Measurements from ENCODE around the gene FAM3A. TPM values are rescaled to one million over a fixed set of nuclear protein-coding genes. Genes with fewer than 3 reads are reported as not detected.
"Not testable (repeated sequence)": the region's sequence is repeated elsewhere in the genome, so short reads cannot be mapped to it uniquely, and the experiment has no call there.

The FAM3A gene, protein sequence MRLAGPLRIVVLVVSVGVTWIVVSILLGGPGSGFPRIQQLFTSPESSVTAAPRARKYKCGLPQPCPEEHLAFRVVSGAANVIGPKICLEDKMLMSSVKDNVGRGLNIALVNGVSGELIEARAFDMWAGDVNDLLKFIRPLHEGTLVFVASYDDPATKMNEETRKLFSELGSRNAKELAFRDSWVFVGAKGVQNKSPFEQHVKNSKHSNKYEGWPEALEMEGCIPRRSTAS
- polyA plus RNA-seq = 23.6 TPM

DNA sequence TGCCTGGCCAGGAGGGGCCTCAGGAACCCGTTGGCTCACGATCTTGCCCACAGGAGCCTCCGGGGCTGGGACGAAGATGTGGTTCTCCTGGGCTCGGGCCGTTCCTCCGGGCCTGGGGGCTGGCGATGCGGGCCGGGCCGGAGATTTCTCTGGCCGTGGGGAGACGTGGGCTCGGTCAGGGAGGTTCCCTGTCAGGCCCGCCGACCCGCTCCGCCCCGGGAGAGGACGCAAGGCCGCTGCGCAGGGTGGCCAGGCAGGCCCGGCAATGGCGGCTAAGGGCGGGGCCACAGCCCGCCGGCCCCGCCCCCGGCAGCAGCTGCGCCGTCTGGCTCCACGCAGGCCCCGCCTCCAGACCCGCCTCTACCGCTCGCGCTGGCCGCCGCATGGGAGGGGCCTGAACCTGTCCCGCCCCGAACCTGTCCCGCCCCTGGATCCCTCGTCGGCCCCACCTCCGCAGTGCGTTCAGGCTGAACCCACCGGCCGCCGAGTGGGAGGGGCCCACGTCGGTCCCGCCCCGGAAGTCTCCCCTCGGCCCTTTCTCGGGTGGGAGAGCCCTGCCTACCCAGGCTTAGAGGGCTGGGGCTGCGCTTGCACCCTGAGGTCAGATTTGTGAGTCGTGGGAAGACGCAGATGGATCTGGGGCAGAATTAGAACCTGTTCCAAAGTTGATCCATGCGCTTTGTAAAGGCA is at the start of gene FAM3A:
FAM3A (minus strand) TSS at position 267 of the 690 bp plus-strand sequence. CDS start 460 bp downstream, outside the sequence.
- H3K27me3 Mint-ChIP-seq = no peaks in the 10 kb centered on the region
- peaks cover 4 to 10% (median 6%) of the 10 kb centered on the region in 3 donors for H3K4me1 Mint-ChIP-seq

DNA sequence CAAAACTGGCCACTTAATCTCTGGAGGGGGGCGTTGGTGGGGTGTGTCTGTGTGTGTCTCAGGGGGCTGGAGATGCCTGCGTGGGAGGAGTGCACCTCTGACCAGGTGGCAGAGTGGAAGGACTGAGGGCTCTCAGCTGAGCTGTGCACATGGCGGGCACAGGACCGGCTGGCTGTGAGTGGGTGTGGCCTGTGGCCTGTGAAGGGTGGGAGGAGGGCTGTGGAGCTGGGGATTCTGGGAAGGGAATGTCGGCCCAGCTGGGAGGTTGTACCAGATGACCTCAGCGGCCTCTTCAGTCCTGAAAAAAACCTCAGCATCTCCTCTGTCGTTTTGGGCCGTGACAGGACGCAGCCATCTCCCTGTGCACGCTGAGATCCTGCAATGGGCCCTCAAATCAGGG is 46.3 kb upstream of the FAM3A start:
- H3K27me3 Mint-ChIP-seq, H3K36me3 Mint-ChIP-seq, H3K9me3 Mint-ChIP-seq, H3K4me3 Mint-ChIP-seq, H3K4me1 Mint-ChIP-seq, H3K27ac Mint-ChIP-seq: not testable (repeated sequence)

More for the DNA sequence above, at the start of gene FAM3A:
- no peaks in the 10 kb centered on the region for H3K36me3 Mint-ChIP-seq
- H3K4me3 Mint-ChIP-seq = peak within 1 kb of the TSS; percentile 84 to 94 (median 94)
- peak within 1 kb of the TSS; percentile 87 to 91 (median 90) for H3K27ac Mint-ChIP-seq
- peaks cover 0 to 2% (median 0%) of the 10 kb centered on the region in 3 donors for H3K9me3 Mint-ChIP-seq

DNA sequence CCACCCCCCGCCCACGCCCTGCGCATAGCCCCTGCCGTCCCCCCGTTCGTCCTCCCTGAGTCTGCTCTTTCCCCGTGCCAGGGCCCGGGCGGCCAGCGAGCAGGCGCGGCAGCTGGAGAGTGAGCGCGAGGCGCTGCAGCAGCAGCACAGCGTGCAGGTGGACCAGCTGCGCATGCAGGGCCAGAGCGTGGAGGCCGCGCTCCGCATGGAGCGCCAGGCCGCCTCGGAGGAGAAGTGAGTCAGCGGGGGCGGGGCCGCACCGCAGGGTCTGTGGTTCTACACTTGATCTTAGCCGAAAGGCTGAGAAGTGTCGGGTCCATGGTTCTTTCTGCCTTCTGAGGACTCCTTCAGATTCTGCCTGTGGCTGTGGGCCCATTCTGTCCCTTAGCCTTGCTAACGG is 44.3 kb upstream of the FAM3A start:
- not testable (repeated sequence) for H3K4me3 Mint-ChIP-seq, H3K27me3 Mint-ChIP-seq, H3K9me3 Mint-ChIP-seq, H3K36me3 Mint-ChIP-seq, H3K4me1 Mint-ChIP-seq, H3K27ac Mint-ChIP-seq

GRCh38 chrX:154558896-154559295 is 42.9 kb upstream of the FAM3A start:
- H3K27me3 Mint-ChIP-seq, H3K36me3 Mint-ChIP-seq, H3K4me1 Mint-ChIP-seq, H3K4me3 Mint-ChIP-seq, H3K27ac Mint-ChIP-seq, H3K9me3 Mint-ChIP-seq: not testable (repeated sequence)

GRCh38 chrX:154558060-154558690 is 42.1 kb upstream of the FAM3A start:
- H3K27me3 Mint-ChIP-seq, H3K27ac Mint-ChIP-seq, H3K9me3 Mint-ChIP-seq, H3K4me1 Mint-ChIP-seq, H3K36me3 Mint-ChIP-seq, H3K4me3 Mint-ChIP-seq: not testable (repeated sequence)

DNA sequence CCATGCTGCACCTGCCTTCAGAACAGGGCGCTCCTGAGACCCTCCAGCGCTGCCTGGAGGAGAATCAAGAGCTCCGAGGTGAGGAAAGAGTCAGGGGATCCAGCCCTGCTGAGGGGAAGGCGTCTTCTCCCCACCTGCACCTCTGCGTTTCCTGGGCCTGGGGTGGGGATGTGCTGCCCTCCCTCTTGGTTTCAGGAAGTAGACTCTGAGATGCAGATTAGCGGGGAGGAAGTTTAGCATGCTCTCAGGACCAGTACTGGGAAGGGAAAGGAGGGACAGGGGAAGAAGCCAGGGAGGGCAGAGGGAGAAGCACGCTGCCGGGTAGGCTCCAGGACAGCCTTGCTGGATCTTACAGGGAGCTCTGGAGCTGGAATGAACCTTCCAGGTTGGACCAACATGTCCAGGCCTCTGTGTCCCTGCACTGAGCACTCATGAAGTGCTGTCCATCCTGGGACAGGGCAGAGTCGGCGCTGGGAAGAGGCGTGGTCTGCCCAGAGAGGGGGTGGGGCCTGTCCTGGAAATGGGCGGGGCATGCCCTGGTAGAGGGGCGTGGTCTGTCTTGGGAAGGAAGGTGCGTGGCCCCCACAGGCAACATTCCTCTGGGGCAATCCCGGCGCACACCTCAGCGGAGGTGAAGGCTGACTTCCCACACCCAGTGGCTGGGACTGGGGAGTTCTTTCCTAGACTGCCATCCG is 36.2 kb upstream of the FAM3A start:
- H3K9me3 Mint-ChIP-seq, H3K27me3 Mint-ChIP-seq, H3K27ac Mint-ChIP-seq, H3K36me3 Mint-ChIP-seq, H3K4me3 Mint-ChIP-seq: not testable (repeated sequence)
- peaks cover 3 to 22% (median 8%) of the 10 kb centered on the region in 3 donors for H3K4me1 Mint-ChIP-seq

DNA sequence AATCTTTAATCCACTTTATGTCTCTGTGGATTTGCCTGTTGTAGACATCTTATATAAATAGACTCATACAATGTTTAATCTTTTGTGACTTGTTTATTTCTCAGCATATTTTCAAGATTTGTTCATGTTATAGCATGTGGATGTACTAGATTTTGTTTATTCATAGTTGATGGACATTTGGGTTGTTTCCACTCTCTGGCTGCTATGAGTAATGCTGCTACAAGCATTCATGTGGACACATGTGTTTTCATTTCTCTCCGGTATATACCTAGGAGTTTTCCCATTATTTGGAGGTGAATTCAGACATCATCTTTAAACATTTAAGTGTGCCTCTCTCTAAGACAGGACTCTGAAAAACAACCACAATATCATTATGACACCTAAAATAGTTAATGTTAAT is 33.7 kb upstream of the FAM3A start:
- Mint-ChIP-seq H3K4me3 (no peak overlapping the region), H3K27me3 (no peaks in the 10 kb centered on the region), H3K9me3 (no peaks in the 10 kb centered on the region), H3K27ac (peak overlapping the region; percentile 14 to 92 (median 36)), H3K36me3 (no peaks in the 10 kb centered on the region), H3K4me1 (peaks cover 8 to 22% (median 10%) of the 10 kb centered on the region in 3 donors)

- H3K9me3 Mint-ChIP-seq = no peaks in the 10 kb centered on the region
- no peaks in the 10 kb centered on the region for H3K36me3 Mint-ChIP-seq
- H3K4me3 Mint-ChIP-seq = peak overlapping the region; percentile 81 to 91 (median 89)
- H3K27me3 Mint-ChIP-seq = no peaks in the 10 kb centered on the region
- H3K27ac Mint-ChIP-seq = peak overlapping the region; percentile 66 to 98 (median 96)
- H3K4me1 Mint-ChIP-seq = peaks cover 11 to 24% (median 12%) of the 10 kb centered on the region in 3 donors
These were observed 31.9 kb upstream of the FAM3A start for GRCh38 chrX:154548028-154548316.

GRCh38 chrX:154547245-154548027 is 31.4 kb upstream of the FAM3A start, which contains the start of gene IKBKG:
Gene IKBKG, plus strand, starts transcription at chrX:154547620. Its CDS starts 4,383 bp downstream, at chrX:154552003.
- Mint-ChIP-seq H3K27ac (peak within 1 kb of the TSS; percentile 66 to 98 (median 96)), H3K27me3 (no peaks in the 10 kb centered on the region), H3K36me3 (no peaks in the 10 kb centered on the region), H3K9me3 (no peaks in the 10 kb centered on the region), H3K4me3 (peak within 1 kb of the TSS; percentile 81 to 91 (median 89)), H3K4me1 (peaks cover 11 to 28% (median 16%) of the 10 kb centered on the region in 3 donors)

- Mint-ChIP-seq H3K4me1 (peaks cover 14 to 25% (median 16%) of the 10 kb centered on the region in 3 donors), H3K27me3 (no peaks in the 10 kb centered on the region), H3K4me3 (peak within 1 kb of the TSS; percentile 83 to 91 (median 89)), H3K9me3 (no peaks in the 10 kb centered on the region), H3K36me3 (no peaks in the 10 kb centered on the region), H3K27ac (peak within 1 kb of the TSS; percentile 66 to 98 (median 96))
These were observed 30.6 kb upstream of the FAM3A start, which contains the start of gene G6PD for GRCh38 chrX:154546354-154547244. Gene G6PD, minus strand, starts transcription at chrX:154546846. Its CDS starts 691 bp downstream, at chrX:154546155.

- H3K4me3 Mint-ChIP-seq = peak overlapping the region; percentile 76 to 88 (median 84)
- H3K27me3 Mint-ChIP-seq = no peaks in the 10 kb centered on the region
- no peaks in the 10 kb centered on the region for H3K9me3 Mint-ChIP-seq
- peak overlapping the region in 1 of 3 donors; percentile 57 for H3K27ac Mint-ChIP-seq
- no peaks in the 10 kb centered on the region for H3K36me3 Mint-ChIP-seq
- peaks cover 14 to 24% (median 16%) of the 10 kb centered on the region in 3 donors for H3K4me1 Mint-ChIP-seq
These were observed 29.7 kb upstream of the FAM3A start for GRCh38 chrX:154545673-154546274.

DNA sequence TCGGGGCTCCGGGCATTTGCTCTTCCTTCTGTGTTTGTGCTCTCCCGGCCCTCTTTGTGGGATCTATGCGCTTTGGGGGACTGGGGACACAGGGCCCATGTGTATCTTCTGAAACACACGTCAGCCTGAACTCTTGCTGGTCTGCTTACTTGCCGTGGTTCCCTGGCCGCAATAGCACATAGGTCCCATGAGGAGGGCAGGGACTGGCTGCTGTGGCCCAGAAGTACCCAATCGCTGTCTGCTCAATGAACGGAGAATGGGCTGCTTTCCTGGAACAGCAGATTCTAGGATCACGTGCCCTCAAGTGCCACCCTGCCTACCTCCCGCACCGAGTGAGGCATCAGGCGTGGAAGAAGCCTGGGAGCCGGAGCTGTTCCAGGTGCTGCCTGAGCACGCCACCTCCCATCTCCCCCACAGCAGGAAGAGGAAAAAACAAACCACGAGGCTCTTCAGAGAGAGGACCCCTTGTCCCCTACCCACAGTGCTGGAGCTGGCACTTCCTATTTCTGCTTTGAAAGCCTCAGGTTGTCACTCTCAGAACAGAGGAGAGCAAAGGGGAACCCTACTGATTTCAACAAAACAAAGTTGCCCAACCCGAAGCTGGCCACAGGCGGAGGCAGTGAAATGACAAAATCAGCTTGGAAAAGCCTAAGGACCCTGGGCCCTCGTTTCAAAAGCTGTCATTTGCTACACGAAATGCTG is 26.8 kb upstream of the FAM3A start:
- no peaks in the 10 kb centered on the region for H3K27me3 Mint-ChIP-seq

More for the DNA sequence above, 26.8 kb upstream of the FAM3A start:
- Mint-ChIP-seq H3K9me3 (no peaks in the 10 kb centered on the region), H3K27ac (peak overlapping the region; percentile 87 to 93 (median 87)), H3K36me3 (no peaks in the 10 kb centered on the region), H3K4me3 (peak overlapping the region; percentile 53 to 92 (median 85)), H3K4me1 (peaks cover 8 to 11% (median 11%) of the 10 kb centered on the region in 3 donors)

Measured in IgD-negative memory B cell (primary cell).